Activated gamma-delta T cell treated with Interleukin-2 at 50 U/mL for 16 hours (primary cell): ENCODE data around the gene GALNT7.
"Not testable (repeated sequence)": the region's sequence is repeated elsewhere in the genome, so short reads cannot be mapped to it uniquely, and the experiment has no call there.

Experiments used
- DNase-seq: peaks from one replicate; pipeline ENCODE4 v3.0.0-alpha.2; 2020

Gene GALNT7

GRCh38 chr4:173167758-173168395, 734 bp upstream of the GALNT7 start:
- peak; percentile 9 for DNase-seq

GRCh38 chr4:173169178-173169427, 492 bp downstream of the GALNT7 start:
- no peak for DNase-seq

- peak; percentile 41 for DNase-seq
Observed at GRCh38 chr4:173169428-173170181, 994 bp downstream of the GALNT7 start.

GRCh38 chr4:173170182-173170778, 1.7 kb downstream of the GALNT7 start:
- no peak for DNase-seq

GRCh38 chr4:173171098-173171497, 2.5 kb downstream of the GALNT7 start:
- DNase-seq: no peak

GRCh38 chr4:173171987-173172386, 3.4 kb downstream of the GALNT7 start:
- DNase-seq: no peak

GRCh38 chr4:173174184-173174583, 5.6 kb downstream of the GALNT7 start:
- DNase-seq: no peak

- no peak for DNase-seq
Observed at GRCh38 chr4:173174594-173175012, 6.0 kb downstream of the GALNT7 start.

GRCh38 chr4:173176010-173176409, 7.4 kb downstream of the GALNT7 start:
- no peak for DNase-seq

- DNase-seq: no peak
Observed at GRCh38 chr4:173177232-173177631, 8.6 kb downstream of the GALNT7 start.

- no peak for DNase-seq
Observed at GRCh38 chr4:173178144-173178543, 9.5 kb downstream of the GALNT7 start.

- no peak for DNase-seq
Observed at GRCh38 chr4:173181848-173182247, 13.2 kb downstream of the GALNT7 start.

GRCh38 chr4:173182403-173182802, 13.8 kb downstream of the GALNT7 start:
- no peak for DNase-seq

- DNase-seq: not testable (repeated sequence)
Observed at GRCh38 chr4:173183659-173184247, 15.1 kb downstream of the GALNT7 start.

- no peak for DNase-seq
Observed at GRCh38 chr4:173185847-173186510, 17.4 kb downstream of the GALNT7 start.

GRCh38 chr4:173187732-173188131, 19.1 kb downstream of the GALNT7 start:
- DNase-seq: no peak

- DNase-seq: no peak
Observed at GRCh38 chr4:173188648-173189047, 20.0 kb downstream of the GALNT7 start.

- DNase-seq: no peak
Observed at GRCh38 chr4:173189117-173189693, 20.6 kb downstream of the GALNT7 start.

- no peak for DNase-seq
Observed at GRCh38 chr4:173191623-173192041, 23.0 kb downstream of the GALNT7 start.

- DNase-seq: no peak
Observed at GRCh38 chr4:173192375-173193162, 24.0 kb downstream of the GALNT7 start.

GRCh38 chr4:173194157-173194556, 25.5 kb downstream of the GALNT7 start:
- no peak for DNase-seq

- no peak for DNase-seq
Observed at GRCh38 chr4:173195109-173195508, 26.5 kb downstream of the GALNT7 start.
